ENCODE measurements around the gene PIGV. TPM values are rescaled to one million over a fixed set of nuclear protein-coding genes. Genes with fewer than 3 reads are reported as not detected.

PIGV gene
- total RNA-seq, 1 experiment from 2014 or later = 7.5 TPM

DNA sequence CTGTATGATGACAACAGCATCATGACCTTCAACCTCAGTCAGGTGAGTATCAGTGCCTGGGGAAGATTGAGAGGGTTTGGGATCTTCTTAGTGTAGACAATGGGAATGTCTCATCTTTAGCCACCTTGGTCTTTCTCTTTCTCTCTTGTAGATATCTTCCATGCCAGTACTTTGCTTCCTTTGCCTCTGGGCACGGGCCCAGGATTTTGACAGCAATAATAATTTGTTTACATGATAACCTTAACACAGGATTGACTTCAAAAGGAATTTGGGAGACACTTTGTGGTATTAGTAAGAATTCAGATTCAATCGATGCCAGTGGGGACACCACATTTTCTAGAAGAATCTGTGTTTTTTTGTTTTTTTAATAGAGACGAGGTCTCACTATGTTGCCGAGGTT lies 12.1 kb upstream of the PIGV start:
- Mint-ChIP-seq H3K36me3 (ENCODE audit: insufficient read depth in 1 of 3, low read depth in 3 of 3) (peaks cover 73 to 97% (median 91%) of the 10 kb centered on the region in 3 experiments), H3K27me3 (ENCODE audit: low read depth) (no peaks in the 10 kb centered on the region), H3K9me3 (no peaks in the 10 kb centered on the region), H3K4me3 (no peak overlapping the region), H3K4me1 (no peaks in the 10 kb centered on the region), H3K27ac (no peak overlapping the region; a peak in 1 of 7 replicates)
- H4K8ac ChIP-seq (replicated peaks; ENCODE audit: insufficient read length, low read depth, low read length) = no peak overlapping the region
- no peaks in the 10 kb centered on the region for H4K20me1 ChIP-seq (ENCODE audit: control insufficient read depth, insufficient read depth, insufficient read length)
- no peaks in the 10 kb centered on the region for H3K79me1 ChIP-seq (ENCODE audit: insufficient read depth, low read depth, low read length, poor library complexity, severe bottlenecking)
- no peak overlapping the region for H3K4ac ChIP-seq (ENCODE audit: low read depth, low read length)
- no peak overlapping the region for H2BK120ac ChIP-seq (ENCODE audit: low read depth, low read length, poor library complexity, severe bottlenecking)
- H3K9ac ChIP-seq (ENCODE audit: extremely low read depth, insufficient read length, low read length) = no peak overlapping the region
- no peak overlapping the region for H2BK15ac ChIP-seq (ENCODE audit: low read depth, low read length)
- no peak overlapping the region for H2BK12ac ChIP-seq (ENCODE audit: insufficient read length, low read depth, low read length)
- no peaks in the 10 kb centered on the region for H3K23me2 ChIP-seq (ENCODE audit: insufficient read length, low read depth, low read length, poor library complexity, severe bottlenecking)
- H3K4me1 ChIP-seq (ENCODE audit: insufficient read depth, low read length) = no peaks in the 10 kb centered on the region
- H3T11ph ChIP-seq (ENCODE audit: low read length) = no peak overlapping the region
- no peak overlapping the region for H2BK20ac ChIP-seq (ENCODE audit: low read depth, low read length, poor library complexity, severe bottlenecking)
- TF ChIP-seq, protein P1, sequence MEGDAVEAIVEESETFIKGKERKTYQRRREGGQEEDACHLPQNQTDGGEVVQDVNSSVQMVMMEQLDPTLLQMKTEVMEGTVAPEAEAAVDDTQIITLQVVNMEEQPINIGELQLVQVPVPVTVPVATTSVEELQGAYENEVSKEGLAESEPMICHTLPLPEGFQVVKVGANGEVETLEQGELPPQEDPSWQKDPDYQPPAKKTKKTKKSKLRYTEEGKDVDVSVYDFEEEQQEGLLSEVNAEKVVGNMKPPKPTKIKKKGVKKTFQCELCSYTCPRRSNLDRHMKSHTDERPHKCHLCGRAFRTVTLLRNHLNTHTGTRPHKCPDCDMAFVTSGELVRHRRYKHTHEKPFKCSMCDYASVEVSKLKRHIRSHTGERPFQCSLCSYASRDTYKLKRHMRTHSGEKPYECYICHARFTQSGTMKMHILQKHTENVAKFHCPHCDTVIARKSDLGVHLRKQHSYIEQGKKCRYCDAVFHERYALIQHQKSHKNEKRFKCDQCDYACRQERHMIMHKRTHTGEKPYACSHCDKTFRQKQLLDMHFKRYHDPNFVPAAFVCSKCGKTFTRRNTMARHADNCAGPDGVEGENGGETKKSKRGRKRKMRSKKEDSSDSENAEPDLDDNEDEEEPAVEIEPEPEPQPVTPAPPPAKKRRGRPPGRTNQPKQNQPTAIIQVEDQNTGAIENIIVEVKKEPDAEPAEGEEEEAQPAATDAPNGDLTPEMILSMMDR (conservative IDR thresholded peaks at IDR 0.05) = no peak
- no peaks in the 10 kb centered on the region for H3K27me3 ChIP-seq (ENCODE audit: insufficient read depth, low read length)
- H2AK5ac ChIP-seq (ENCODE audit: insufficient read length, low read length) = no peak overlapping the region
- H3K9me3 ChIP-seq (ENCODE audit: control insufficient read depth, low read depth, low read length) = no peaks in the 10 kb centered on the region
- no peaks in the 10 kb centered on the region for H3K79me2 ChIP-seq (ENCODE audit: insufficient read depth, low read length)
- no peak overlapping the region for H2BK5ac ChIP-seq (ENCODE audit: insufficient read length, low read length)
- no peak overlapping the region for H3K14ac ChIP-seq (ENCODE audit: insufficient read depth, low read length)
- no peak overlapping the region for H2AFZ ChIP-seq (ENCODE audit: low read length)
- no peak for DNase-seq
- H3K18ac ChIP-seq (ENCODE audit: insufficient read length, low read depth, low read length) = no peak overlapping the region
- H3K23ac ChIP-seq (ENCODE audit: insufficient read length, low read depth, low read length) = no peak overlapping the region
- H3K27ac ChIP-seq (ENCODE audit: insufficient read length, low read depth, low read length) = no peak overlapping the region
- no peak overlapping the region for H4K5ac ChIP-seq (ENCODE audit: insufficient read length, low read depth, low read length)
- H3K56ac ChIP-seq (ENCODE audit: insufficient read length, low read depth, low read length) = no peak overlapping the region
- no CpG with 5 or more reads among the region's 4 CpGs for WGBS (ENCODE audit: extremely low coverage, insufficient read length, low lambda C conversion rate)
- no peak overlapping the region for H4K91ac ChIP-seq (ENCODE audit: insufficient read length, low read depth, low read length)
- H3K4me2 ChIP-seq (ENCODE audit: insufficient read depth, insufficient read length, low read length) = no peak overlapping the region
